GM12891 (cell line): ENCODE data around the gene PLEKHA5.

ENCODE experiments used
- POLR2A ChIP-seq: IDR thresholded peaks from 2 replicates; pipeline ENCODE4 v1.6.1; 2011; ENCODE audit warnings: low read depth, low read length, control low read depth
- POLR2AphosphoS5 ChIP-seq: IDR thresholded peaks from 2 replicates; pipeline ENCODE4 v1.6.1; 2011; ENCODE audit warnings: low read depth, low read length, control low read depth

- TF ChIP-seq POLR2AphosphoS5 (no peak), POLR2A (no peak)
Observed at GRCh38 chr12:19155981-19156734, 26.6 kb downstream of the PLEKHA5 start.
